Measurements from ENCODE around the gene MFRP.

DNA sequence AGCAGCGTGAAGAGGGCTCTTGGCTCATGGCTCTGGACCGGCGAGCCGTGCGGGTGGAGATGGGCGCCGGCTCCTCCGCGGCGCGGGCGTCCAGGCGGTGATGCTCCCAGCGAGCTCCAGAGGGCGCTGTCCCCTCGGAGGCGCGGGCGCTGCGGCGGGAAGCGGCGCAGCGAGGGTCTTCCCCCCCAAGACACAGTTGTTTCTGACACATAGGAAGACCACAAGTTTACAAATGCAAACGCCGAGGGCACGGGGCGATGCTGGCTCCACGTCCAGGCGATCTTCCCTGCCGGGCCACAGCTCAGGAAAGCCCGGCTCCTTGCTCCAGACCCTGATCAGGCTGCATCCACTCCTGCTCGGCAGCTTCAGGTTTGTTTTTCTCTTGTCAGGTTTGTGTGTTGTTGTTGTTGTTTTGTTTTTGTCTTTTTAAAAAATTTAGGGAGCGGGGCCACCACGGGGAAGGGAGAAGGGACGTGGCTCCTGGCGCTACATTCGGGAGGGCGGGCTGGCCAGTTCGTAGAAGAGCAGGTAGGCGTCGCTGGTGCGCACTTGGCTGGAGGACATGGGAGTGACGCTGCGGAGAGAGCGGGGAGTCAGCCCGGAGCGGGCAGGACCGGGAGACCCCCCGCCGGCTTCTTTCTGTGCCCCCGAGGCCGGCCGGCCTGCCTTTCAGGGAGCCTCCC, 10.0 kb upstream of the MFRP start:
- TF ChIP-seq, protein P1, sequence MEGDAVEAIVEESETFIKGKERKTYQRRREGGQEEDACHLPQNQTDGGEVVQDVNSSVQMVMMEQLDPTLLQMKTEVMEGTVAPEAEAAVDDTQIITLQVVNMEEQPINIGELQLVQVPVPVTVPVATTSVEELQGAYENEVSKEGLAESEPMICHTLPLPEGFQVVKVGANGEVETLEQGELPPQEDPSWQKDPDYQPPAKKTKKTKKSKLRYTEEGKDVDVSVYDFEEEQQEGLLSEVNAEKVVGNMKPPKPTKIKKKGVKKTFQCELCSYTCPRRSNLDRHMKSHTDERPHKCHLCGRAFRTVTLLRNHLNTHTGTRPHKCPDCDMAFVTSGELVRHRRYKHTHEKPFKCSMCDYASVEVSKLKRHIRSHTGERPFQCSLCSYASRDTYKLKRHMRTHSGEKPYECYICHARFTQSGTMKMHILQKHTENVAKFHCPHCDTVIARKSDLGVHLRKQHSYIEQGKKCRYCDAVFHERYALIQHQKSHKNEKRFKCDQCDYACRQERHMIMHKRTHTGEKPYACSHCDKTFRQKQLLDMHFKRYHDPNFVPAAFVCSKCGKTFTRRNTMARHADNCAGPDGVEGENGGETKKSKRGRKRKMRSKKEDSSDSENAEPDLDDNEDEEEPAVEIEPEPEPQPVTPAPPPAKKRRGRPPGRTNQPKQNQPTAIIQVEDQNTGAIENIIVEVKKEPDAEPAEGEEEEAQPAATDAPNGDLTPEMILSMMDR (IDR thresholded peaks at IDR 0.05), result peak; percentile 76 to 92 (median 84)
- TF ChIP-seq POLR2A (IDR thresholded peaks at IDR 0.05) (no peak), POLR2AphosphoS5 (IDR thresholded peaks at IDR 0.05) (peak; percentile 68), EP300 (IDR thresholded peaks at IDR 0.05) (no peak)
